Measurements from ENCODE around the gene NTM.

The NTM gene

DNA sequence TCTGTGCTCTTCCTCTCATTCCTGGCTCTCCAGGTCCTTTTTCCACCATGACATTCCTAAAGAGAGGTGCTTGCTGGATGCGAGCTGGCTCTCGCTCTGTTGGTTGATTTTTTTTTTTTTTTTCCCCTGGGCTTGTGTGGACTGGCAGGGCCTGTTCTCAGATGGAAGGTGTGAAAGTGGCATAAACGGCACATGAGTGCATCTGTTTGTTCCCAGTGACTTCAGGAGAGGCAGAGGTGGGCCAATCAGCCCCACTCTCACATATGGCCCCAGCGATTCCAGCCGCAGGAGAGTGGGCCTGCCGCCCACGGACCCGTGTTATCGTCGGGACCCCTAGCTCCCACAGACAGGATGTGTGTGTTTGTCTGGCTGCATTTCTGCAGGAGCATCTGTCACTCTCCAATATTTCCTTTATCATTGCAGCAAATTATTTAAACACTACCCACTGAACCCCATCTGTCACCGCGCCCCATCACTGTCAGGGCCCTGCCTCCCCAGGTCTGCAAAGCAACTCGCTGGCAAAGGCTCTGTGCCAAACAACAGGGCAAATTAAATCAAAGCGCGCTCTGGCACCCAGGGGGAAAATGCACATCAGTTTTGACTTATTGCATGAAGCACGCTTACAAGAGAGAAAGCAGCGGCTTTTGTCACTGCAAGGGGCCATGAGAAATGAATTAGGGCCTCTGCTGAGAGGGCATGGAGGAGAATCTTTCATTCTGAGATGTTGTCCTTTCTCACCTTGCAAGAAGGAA, 886.3 kb downstream of the NTM start:
- no peak for DNase-seq

- no peak for DNase-seq
Measured at GRCh38 chr11:132257871-132258270, 887.5 kb downstream of the NTM start.

- no peak for DNase-seq
Measured at GRCh38 chr11:132258875-132259274, 888.5 kb downstream of the NTM start.

GRCh38 chr11:132260636-132261035, 890.2 kb downstream of the NTM start:
- no peak for DNase-seq

DNA sequence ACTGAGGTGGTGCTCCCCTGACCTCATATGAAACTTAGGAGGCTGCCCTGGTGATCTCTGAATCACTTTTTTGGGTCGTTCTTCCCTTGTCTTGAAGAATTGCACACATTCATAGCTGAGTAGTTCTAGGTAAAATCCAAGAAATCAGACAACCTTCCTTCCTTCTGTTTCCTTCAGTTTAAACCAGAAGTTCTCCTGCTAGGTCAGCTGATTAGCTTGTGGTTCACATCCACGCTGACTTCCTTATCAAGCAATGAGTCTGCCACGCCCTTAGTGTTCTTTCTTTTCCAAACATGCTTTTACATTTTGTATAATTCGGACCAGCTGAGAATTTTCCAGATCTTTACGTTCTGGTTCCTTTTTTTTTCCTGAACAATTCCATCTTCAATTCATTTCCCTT, 892.8 kb downstream of the NTM start:
- no peak for DNase-seq

DNA sequence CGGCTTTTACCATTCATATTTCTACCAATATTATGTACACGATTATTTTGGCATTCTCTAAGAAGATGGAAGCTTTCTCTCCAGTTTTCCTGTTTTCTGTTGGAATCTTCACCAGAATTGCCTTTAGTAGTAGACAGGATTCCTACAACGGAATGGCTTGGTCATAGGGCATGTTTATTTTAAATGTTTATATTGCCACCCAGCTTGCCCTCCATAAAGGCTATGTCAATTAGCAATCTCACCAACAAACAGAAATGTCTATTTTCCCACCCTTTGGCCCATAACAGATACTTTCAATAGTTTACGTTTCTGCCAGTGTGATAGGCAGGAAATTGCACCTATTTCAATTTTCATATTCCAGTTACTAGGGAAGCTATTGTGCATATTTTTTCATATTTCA, 893.5 kb downstream of the NTM start:
- no peak for DNase-seq

- DNase-seq: no peak
Measured at GRCh38 chr11:132264616-132265015, 894.2 kb downstream of the NTM start.

- DNase-seq: no peak
Measured at GRCh38 chr11:132278801-132279574, 908.6 kb downstream of the NTM start.

DNA sequence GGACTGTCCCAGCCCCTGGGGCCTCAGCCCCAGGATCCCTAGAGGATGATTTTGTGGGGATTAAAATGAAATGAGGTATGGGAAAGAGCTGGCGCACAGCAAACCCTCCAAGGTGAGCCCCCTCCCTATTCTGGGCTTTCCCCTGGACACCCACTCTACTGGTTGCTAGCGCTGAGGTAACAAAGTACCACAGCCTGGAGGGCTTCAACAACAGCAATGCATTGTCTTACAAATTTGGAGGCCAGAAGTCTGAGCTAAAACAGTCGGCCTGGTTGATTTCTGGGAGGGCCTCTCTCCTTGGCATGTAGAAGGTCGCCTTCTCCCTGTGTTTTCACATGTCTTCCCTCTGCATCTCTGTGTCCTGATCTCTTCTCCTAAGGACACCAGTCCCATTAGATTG, 913.6 kb downstream of the NTM start:
- DNase-seq: no peak

GRCh38 chr11:132284611-132285010, 914.2 kb downstream of the NTM start:
- DNase-seq: no peak

DNA sequence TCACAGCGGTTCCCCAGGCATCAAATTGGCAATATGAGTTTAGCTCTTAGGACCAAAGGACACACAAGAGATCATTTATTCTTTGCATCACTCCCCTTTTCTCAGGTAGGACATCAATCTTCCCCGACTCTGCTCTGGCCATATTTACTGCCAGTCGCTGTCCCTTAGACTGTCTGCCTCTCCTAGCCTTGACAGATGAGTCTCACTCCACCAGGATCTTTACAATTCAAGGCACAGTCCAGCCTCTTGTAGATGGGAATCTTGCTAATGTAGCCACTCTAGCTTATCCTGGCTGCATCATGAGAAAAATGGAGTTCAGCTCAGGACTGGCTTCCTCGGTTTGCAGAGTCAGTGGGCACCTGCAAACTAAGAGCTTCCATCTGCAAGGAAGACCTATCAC, 915.2 kb downstream of the NTM start:
- DNase-seq: no peak

DNA sequence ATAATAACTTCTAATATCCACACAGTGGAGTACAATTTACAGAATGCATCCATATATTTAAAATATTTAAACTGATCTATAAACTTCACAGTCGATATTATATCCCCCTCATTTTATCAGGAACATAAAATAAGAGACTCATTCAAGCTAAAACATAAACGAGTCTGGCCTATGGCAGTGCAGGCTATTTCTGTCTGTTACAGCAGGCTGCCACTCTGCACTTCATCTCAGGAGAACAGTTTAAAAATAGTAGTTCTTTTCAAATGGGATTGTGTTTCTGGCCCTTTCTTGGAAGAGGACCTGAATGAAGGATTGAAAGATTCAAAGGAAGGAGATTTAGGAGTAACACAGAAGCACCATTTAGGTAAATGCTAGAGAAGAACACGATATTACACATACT, 915.7 kb downstream of the NTM start:
- no peak for DNase-seq

DNA sequence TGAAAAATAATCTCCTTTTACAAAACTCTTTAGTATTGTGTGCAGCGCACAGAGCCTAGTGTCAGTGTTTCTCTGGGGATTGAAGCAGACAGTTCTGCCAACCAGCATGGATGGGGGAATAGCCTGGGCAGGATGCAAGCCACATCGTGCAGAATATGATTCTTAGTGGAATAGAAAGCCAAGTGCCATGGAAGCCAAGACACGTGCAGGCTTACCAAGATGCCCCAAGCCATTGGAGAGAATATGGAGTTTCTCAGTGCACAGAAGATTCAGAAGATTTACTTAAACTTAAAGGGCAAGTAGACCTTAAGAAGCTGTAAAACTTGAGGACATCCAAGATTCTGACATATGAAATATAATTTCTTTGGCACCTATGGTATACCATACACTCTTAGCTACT, 917.6 kb downstream of the NTM start:
- no peak for DNase-seq

- no peak for DNase-seq
Measured at GRCh38 chr11:132289590-132290256, 919.3 kb downstream of the NTM start.

GRCh38 chr11:132293586-132293985, 923.2 kb downstream of the NTM start:
- DNase-seq: no peak

DNA sequence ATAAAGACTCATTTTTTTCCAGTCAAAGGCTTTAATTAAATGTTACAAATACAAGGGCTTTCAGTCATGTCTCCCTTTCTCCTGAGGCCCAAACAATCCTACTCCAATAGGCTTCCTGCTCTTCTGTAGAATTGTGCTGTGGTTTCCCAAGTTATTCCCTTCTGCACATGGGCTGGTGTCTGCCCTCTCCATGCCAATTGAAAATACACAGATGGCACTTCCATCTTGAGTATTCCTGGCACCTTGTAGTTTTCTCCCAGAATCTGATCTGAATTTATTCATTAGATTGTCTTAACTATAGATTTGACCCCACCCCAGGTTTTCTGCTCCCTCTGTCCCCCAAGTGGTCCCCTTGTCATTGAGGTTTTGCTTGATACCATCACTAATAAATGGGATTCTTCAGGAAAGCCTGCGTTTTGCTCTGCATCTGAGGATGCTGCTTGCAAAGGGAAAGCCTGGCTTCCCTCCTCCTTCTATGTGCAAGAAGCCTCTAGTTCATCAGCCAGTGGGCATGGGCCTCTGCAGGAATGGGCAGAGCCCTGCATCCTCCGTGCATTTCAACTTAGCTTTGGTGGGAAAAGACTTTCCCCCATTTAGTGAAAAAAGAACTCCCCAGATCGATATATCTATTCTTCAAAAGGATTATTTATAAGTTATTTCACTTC, 926.7 kb downstream of the NTM start:
- no peak for DNase-seq

DNA sequence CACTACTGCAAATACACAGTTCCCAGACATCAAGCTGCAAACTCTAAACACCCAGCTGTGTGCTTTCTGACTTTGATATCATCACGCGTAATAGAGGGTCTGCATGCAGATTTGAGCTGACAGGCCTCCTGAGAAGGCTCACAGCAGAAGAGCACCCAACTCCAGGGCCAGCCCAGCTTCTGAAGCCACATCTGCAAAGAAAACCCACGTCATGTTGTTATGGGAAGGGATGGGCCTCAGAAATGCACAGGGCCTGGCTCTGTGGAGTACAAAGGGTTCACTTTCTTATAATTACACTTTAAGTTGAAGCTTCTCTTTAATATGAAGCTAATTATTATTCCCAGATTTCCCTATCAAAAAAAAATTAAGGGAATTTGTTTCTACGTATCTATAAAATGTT, 927.9 kb downstream of the NTM start:
- DNase-seq: no peak

GRCh38 chr11:132300283-132300682, 929.9 kb downstream of the NTM start:
- no peak for DNase-seq

DNA sequence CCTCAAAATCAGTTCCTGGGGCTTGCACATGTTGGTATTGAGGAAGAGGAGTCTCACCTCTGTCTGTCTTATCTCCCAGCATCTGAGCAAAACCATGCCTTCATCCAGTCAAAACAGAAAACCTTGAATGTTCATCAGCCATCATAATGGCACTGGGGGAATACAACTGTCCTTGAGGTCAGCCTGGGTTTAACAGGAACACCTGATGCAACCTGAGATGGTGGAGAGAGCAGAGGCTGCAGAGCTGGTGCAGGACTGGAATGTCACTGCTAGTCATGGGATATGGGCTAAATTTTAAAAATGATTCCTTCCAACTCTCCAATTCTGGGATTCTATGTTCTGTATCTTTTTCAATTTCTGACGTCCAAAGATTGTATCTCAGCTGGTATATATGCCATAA, 931.0 kb downstream of the NTM start:
- no peak for DNase-seq

DNA sequence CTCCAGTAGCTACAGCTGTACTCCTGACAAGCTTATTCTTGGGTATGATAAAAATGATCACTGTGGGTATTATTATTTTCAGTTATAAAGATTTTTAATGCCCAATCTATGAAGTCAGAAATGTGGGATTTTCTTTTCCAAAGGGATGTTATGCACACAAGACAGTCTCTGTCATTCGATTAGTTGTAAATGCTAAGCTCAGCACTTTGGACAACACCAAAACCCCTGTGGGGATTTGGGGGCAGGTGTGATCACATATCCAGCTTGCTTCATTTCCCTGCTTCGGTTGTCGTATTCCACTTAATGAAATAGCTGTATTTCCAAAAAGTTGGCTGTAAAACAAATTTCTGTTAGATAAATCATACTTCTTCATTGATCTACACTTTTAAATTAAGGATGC, 931.5 kb downstream of the NTM start:
- DNase-seq: no peak

GRCh38 chr11:132307309-132308020, 937.0 kb downstream of the NTM start:
- no peak for DNase-seq
